Peyer's patch (tissue), 4 donors: ENCODE results near the gene AGBL4.

Experiments used
- POLR2A ChIP-seq, 2 donors: fragments of 450-650 bp; IDR thresholded peaks; one replicate each; pipeline ENCODE4 v1.5.1; 2017; ENCODE audit warnings: antibody characterized with exemption in 2 of 2, mild to moderate bottlenecking in 2 of 2, moderate library complexity in 2 of 2
- TF ChIP-seq, protein P1 (sequence below), 6 experiments: fragments of 450-650 bp in 4 of 6; fragments of 200-600 bp in 2 of 6; sonication (generic) in 1 of 6; IDR thresholded peaks; one replicate each; pipeline ENCODE4 v1.5.1; 2017 to 2019; ENCODE audit warnings: antibody characterized with exemption in 6 of 6, mild to moderate bottlenecking in 3 of 6, moderate library complexity in 1 of 6

DNA sequence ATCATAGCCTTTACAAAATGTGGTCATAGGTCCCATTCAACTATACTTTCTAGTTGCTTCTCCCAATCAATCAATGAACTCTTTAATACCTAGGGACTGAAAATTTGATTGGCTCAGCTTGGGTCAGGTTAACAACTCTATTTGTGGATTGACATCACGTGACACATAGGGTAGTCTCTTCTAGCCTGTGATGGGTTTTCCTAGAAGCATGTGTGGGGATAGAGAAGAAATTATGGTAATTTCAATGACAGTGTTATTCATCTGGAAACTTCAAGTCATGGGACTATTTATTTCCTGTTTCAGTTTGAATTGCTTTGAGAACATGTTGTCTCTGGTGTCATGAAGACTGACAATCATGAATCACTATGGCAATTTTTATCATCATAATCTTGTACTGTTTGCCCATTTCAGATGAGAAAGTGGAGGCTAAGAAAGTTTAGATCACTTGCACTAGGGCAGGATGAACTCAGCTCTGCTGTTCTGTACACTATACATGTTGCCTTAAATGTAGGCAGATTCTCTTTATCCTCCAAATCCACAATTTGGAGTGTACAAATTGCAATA lies 717.2 kb downstream of the AGBL4 start:
- TF ChIP-seq, protein P1, sequence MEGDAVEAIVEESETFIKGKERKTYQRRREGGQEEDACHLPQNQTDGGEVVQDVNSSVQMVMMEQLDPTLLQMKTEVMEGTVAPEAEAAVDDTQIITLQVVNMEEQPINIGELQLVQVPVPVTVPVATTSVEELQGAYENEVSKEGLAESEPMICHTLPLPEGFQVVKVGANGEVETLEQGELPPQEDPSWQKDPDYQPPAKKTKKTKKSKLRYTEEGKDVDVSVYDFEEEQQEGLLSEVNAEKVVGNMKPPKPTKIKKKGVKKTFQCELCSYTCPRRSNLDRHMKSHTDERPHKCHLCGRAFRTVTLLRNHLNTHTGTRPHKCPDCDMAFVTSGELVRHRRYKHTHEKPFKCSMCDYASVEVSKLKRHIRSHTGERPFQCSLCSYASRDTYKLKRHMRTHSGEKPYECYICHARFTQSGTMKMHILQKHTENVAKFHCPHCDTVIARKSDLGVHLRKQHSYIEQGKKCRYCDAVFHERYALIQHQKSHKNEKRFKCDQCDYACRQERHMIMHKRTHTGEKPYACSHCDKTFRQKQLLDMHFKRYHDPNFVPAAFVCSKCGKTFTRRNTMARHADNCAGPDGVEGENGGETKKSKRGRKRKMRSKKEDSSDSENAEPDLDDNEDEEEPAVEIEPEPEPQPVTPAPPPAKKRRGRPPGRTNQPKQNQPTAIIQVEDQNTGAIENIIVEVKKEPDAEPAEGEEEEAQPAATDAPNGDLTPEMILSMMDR (IDR thresholded peaks at IDR 0.05) = no peak
- no peak for TF ChIP-seq POLR2A (IDR thresholded peaks at IDR 0.05)
